Stimulated activated CD8-positive, alpha-beta memory T cell treated with anti-CD3 and anti-CD28 coated beads, Interleukin-12 subunit alpha, Interleukin-12 subunit beta, amount 100 ng/mL, for 4 hours (primary cell): ENCODE results near the gene PRDX4.
"Not testable (repeated sequence)": the region's sequence is repeated elsewhere in the genome, so short reads cannot be mapped to it uniquely, and the experiment has no call there.

ENCODE experiments used
- DNase-seq: peaks from one replicate; pipeline ENCODE4 v3.0.0-alpha.2; 2020; ENCODE audit warnings: low read depth

Gene PRDX4

GRCh38 chrX:23673108-23673507 lies 5.8 kb downstream of the PRDX4 start:
- no peak for DNase-seq

DNA sequence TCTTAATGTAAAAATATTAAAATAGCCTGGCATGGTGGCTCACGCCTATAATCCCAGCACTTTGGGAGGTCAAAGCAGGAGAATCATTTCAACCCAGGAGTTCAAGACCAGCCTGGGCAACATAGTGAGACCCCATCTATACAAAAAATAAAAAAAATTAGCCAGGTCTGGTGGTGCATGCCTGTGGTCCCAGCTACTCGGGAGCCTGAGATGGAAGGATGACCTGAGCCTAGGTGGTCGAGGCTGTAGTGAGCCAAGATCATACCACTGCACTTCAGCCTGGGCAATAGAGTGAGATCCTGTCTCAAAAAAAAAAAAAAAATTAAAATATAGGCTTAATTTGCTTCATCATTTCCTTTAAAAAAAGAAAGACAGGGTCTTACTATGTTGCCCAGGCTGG lies 9.2 kb downstream of the PRDX4 start:
- DNase-seq = not testable (repeated sequence)

DNA sequence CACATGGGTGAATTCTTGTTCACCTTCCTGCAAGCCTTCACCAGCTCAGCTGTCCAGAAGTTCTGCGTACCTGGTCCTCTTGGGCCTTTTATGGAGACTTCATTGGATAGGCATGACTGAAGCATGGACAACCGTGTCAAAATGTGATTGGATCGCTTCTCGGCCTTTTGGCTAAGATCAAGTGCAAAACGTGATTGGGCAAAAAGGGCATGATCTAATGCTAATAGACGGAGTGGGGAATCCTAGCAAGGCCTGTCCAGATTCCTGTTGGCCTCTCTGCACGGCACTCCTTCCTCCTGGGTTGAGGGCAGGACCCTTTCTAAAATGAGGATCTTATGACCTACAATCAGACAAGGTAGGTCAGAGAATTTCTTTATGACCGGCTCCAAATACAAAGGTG lies 24.9 kb downstream of the PRDX4 start:
- no peak for DNase-seq

- DNase-seq = no peak
These were observed 27.3 kb downstream of the PRDX4 start for GRCh38 chrX:23694606-23695005.

- peak; percentile 13 for DNase-seq
These were observed 32.4 kb downstream of the PRDX4 start for GRCh38 chrX:23699636-23700194.

GRCh38 chrX:23704673-23705206 lies 37.4 kb downstream of the PRDX4 start:
- no peak for DNase-seq

- DNase-seq = no peak
These were observed 37.9 kb downstream of the PRDX4 start for GRCh38 chrX:23705235-23705634.

DNA sequence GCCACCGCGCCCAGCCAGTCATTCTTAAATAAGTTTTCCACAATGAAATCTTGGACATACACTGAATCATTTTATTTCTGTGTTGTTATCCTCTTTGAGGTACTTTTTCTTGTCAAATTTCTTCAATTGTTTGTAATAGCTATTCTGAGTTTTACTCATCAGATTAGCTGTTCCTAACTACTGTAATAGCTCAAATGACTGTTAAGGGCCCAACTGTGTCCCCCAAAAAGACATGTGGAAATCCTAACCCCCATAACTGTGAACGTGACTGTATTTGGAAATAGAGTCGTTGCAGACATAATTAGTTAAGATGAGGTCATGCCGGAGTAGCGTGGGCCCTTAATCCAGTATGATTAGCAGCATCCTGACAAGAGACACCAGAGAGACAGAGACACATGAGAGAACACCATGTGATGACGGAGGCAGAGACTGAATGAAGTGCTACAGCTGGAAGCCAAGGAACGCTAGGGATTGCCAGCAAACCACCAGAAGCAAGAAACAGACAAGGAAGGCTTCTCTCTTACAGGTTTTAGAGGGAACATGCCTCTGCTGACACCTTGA lies 52.9 kb downstream of the PRDX4 start:
- no peak for DNase-seq

DNA sequence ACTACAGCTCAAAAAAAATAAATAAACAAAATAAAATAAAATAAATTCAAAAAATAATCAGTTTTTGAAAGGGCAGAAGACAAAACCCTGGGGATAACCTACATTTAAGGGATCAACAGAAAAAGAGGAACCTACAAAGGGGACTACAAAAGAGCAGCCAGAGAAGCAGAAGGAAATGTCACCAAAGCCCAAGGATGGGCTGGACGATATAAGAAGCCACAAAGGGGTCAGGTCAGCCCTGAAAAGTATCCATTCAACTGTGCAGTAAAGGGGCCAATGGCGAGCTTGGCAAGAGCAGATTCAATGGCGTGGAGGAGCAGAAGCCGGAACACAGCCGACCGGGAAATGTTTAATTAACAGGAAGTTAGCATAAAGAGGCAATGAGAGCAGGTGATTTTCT lies 58.9 kb downstream of the PRDX4 start:
- no peak for DNase-seq

DNA sequence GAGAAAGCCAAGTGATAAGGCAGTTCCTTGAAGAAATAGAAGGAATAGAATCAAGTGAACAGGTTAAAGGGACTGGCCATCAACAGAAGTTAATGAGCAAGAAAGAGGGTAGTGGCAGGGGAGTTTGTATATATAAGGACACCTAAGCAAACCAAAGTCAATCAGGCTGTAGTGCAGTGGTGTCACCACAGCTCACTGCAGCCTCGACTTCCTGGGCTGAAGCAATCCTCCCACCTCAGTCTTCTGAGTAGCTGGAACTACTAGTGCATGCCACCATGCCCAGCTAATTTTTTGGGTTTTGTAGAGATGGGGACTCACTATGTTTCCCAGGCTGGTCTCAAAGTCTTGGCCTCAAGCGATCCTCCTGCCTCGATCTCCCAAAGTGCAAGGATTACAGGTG lies 59.9 kb downstream of the PRDX4 start:
- no peak for DNase-seq

DNA sequence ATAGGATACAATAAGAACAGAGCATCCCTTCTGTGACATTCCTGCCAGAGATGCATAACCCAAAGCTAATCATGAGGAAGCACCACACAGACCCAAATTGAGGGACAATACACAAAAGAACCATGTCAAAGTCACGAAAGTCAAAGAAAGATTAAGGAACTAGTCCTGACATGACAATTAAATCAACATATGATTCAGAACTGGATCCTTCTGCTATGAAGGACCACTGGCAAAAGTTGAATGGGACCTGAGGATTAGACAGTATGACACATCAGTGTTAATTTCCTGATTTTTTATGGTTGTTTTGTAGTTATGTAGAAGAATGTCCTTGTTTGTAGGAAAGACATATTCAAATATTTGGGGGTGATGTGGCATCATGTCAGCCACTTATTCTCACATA lies 61.9 kb downstream of the PRDX4 start:
- DNase-seq = no peak

DNA sequence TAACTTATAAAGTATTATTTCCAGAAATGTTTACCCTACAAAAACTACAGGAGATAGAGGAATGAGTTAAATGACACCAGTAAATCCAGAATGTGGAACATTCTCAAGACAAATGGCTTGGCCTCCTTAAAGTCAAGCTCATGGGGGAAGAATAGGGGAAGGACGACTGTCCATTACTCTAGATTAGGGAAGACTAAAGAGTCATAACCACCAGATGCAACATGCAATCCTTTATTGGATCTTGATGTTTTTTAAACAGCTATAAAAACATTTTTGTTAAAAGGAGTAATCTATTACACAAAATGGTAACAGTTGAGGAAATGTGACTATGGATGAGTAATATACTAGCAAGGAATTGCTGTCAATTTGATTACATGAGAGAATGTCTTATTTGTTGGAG lies 64.7 kb downstream of the PRDX4 start:
- no peak for DNase-seq

DNA sequence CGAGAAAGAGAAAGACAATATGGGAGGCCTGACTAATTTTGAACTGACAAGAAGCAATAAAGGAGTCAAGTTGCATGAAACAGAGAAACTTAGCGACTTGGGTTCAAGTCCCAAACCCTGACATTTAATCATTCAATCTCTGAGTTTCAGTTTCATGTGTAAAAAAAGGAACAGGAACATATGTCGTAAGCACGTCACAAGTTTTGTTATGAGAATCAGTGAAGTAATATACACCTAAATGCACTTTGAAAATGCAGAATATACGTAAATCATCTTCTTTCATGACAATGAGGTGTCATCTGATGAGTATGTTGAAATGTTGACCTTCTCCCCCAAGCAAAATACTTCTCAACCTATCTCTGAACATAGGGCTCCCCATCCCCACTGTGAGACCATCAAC lies 65.4 kb downstream of the PRDX4 start:
- no peak for DNase-seq
